Stomach (tissue), 9 donors: ENCODE measurements around the gene SCGB1C2. TPM values are rescaled to one million over a fixed set of nuclear protein-coding genes. Genes with fewer than 3 reads are reported as not detected.

Source experiments
- DNase-seq, 2 donors: peaks; one replicate each; pipeline versions ENCODE4 v3.0.0 to v3.0.0-alpha.2; 2013 to 2019
- H3K27ac ChIP-seq, 5 donors: fragments of 200-600 bp in 4 of 5; sonication (generic) in 4 of 5; one replicate each; pipeline ENCODE4 v1.5.1; 2013 to 2019; ENCODE audit warnings: mild to moderate bottlenecking in 1 of 5, moderate library complexity in 1 of 5
- H3K27me3 ChIP-seq, 3 donors: fragments of 200-600 bp; sonication (generic); one replicate each; pipeline ENCODE4 v1.5.1; 2017 to 2019; ENCODE audit warnings: mixed run types in 1 of 3
- H3K36me3 ChIP-seq, 4 donors: fragments of 200-600 bp; sonication (generic); 1 replicate in 3 of 4; 2 replicates in 1 of 4; pipeline ENCODE4 v1.5.1; 2016 to 2019
- H3K4me1 ChIP-seq, 4 donors: fragments of 200-600 bp; sonication (generic); one replicate each; pipeline ENCODE4 v1.5.1; 2016 to 2019
- H3K4me3 ChIP-seq, 4 donors: fragments of 200-600 bp; sonication (generic) in 3 of 4; one replicate each; pipeline ENCODE4 v1.5.1; 2016 to 2019; ENCODE audit warnings: mild to moderate bottlenecking in 1 of 4
- H3K9me3 ChIP-seq, 4 donors: fragments of 200-600 bp; sonication (generic); one replicate each; pipeline ENCODE4 v1.5.1; 2016 to 2019
- EP300 ChIP-seq: sonication (generic); formaldehyde crosslinking; IDR thresholded peaks from one replicate; pipeline ENCODE4 v1.6.1; 2017; ENCODE audit warnings: antibody characterized with exemption
- POLR2A ChIP-seq, 4 donors: fragments of 450-650 bp; IDR thresholded peaks; one replicate each; pipeline ENCODE4 v1.6.1; 2016; ENCODE audit warnings: antibody characterized with exemption in 4 of 4, control low read depth in 2 of 4, mild to moderate bottlenecking in 1 of 4, moderate library complexity in 1 of 4
- POLR2AphosphoS5 ChIP-seq, 3 donors: sonication (generic); formaldehyde crosslinking; IDR thresholded peaks; one replicate each; pipeline ENCODE4 v1.6.1; 2016; ENCODE audit warnings: antibody characterized with exemption in 3 of 3
- WGBS, 5 donors: extraction: QIAGEN DNeasy Blood & Tissue Kit in 3 of 5; methylation state at CpG; one replicate each; pipeline versions ENCODE4 v1.1.5 to v1.1.7; 2013 to 2018; 5-methylcytosine and 5-hydroxymethylcytosine counted together
- intact Hi-C: fragments of 100-400 bp; cut with DNase I; formaldehyde crosslinking; loops from one replicate; pipeline ENCODE4 v1.15.1; 2023; ENCODE audit warnings: low total_unique reads
- polyA plus RNA-seq, 3 donors: library from polyadenylated mRNA; stranded (reverse); fragments of 200-250 nt; gene quantifications; one replicate each; pipeline ENCODE4 v1.2.3, GENCODE V29; 2013
- total RNA-seq, 5 donors: library from RNA; depleted of rRNA; stranded (reverse); fragments of >200 nt; gene quantifications; one replicate each; pipeline versions ENCODE4 v1.1.0 to v1.2.3, GENCODE V29; 2014 to 2016
- TF ChIP-seq, protein P1 (sequence below), 7 experiments: fragments of 450-650 bp in 4 of 7; fragments of 200-600 bp in 3 of 7; sonication (generic) in 3 of 7; IDR thresholded peaks; one replicate each; pipeline ENCODE4 v1.5.1; 2016 to 2019; ENCODE audit warnings: antibody characterized with exemption in 7 of 7, control low read depth in 2 of 7, mild to moderate bottlenecking in 1 of 7
- donor health status: healthy with polysubstance abuse.
- donor health status: Bipolar disorder and iron deficiency.
- donor health status: healthy.

SCGB1C2 gene
- total and polyA plus RNA-seq, 8 donors, result not detected

DNA sequence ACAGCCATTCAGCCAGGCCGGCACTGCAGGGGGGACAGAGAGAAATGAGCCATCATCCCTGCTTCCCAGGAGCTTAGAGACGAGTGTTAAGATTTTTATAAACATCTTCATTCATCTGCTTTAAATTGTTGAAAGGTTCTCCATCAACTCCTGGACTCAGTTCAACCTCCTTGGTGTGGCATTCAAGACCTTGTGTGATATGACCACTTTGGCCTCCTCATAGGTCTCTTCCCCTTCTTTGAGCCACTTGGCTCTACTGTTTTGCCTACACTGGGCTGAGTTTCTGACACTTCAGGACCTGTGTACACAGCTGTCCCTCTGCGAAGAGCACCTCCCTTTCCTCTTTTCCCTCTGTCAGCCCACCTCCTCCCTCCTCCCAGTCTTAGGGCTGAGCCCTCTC is 39.8 kb downstream of the SCGB1C2 start:
- peaks cover 12 to 74% (median 23%) of the 10 kb centered on the region in 3 donors for H3K27me3 ChIP-seq
- WGBS, 5 donors, result 77 to 89% (median 86%) methylated on average over 3 of the region's 3 CpGs

DNA sequence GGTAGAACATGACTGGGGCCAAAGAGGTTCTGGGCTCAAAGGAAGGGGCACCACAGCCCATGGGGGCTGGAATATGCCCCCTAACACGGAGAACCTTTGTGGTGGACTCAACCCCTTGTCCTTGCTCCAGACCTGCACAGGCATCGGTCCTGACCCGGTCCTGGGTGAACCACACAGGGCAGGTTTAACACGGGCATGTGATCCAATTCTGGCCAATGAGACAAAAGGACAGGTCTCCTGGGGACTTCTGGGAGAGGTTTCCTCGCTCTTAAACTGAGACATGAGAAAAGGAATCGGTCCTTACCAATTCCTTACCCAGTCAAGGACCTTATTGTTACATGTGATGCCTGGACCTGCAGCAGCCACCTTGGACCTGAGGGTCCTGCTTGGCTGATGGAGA is 40.4 kb downstream of the SCGB1C2 start:
- WGBS, 5 donors, result 85 to 88% (median 87%) methylated on average over 5 to 6 of the region's 6 CpGs
- TF ChIP-seq, protein P1, sequence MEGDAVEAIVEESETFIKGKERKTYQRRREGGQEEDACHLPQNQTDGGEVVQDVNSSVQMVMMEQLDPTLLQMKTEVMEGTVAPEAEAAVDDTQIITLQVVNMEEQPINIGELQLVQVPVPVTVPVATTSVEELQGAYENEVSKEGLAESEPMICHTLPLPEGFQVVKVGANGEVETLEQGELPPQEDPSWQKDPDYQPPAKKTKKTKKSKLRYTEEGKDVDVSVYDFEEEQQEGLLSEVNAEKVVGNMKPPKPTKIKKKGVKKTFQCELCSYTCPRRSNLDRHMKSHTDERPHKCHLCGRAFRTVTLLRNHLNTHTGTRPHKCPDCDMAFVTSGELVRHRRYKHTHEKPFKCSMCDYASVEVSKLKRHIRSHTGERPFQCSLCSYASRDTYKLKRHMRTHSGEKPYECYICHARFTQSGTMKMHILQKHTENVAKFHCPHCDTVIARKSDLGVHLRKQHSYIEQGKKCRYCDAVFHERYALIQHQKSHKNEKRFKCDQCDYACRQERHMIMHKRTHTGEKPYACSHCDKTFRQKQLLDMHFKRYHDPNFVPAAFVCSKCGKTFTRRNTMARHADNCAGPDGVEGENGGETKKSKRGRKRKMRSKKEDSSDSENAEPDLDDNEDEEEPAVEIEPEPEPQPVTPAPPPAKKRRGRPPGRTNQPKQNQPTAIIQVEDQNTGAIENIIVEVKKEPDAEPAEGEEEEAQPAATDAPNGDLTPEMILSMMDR (IDR thresholded peaks at IDR 0.05), result no peak
- TF ChIP-seq POLR2A (IDR thresholded peaks at IDR 0.05) (no peak), POLR2AphosphoS5 (IDR thresholded peaks at IDR 0.05) (no peak), EP300 (no peak)
- Histone ChIP-seq H3K27ac (no peak overlapping the region), H3K4me1 (peaks cover 18 to 38% (median 35%) of the 10 kb centered on the region in 4 donors), H3K9me3 (no peaks in the 10 kb centered on the region), H3K36me3 (no peaks in the 10 kb centered on the region), H3K27me3 (peaks cover 12 to 74% (median 23%) of the 10 kb centered on the region in 3 donors), H3K4me3 (no peak overlapping the region)
- DNase-seq, result no peak
- intact Hi-C loops, result no loop called here

More for the DNA sequence above, 39.8 kb downstream of the SCGB1C2 start:
- Histone ChIP-seq H3K27ac (no peak overlapping the region), H3K4me3 (no peak overlapping the region), H3K9me3 (no peaks in the 10 kb centered on the region), H3K36me3 (no peaks in the 10 kb centered on the region), H3K4me1 (peaks cover 18 to 33% (median 30%) of the 10 kb centered on the region in 4 donors)
- intact Hi-C loops, result no loop called here
- no peak for DNase-seq
- TF ChIP-seq, protein P1 (IDR thresholded peaks at IDR 0.05), result no peak
- TF ChIP-seq POLR2AphosphoS5 (IDR thresholded peaks at IDR 0.05) (no peak), EP300 (no peak), POLR2A (IDR thresholded peaks at IDR 0.05) (no peak)

DNA sequence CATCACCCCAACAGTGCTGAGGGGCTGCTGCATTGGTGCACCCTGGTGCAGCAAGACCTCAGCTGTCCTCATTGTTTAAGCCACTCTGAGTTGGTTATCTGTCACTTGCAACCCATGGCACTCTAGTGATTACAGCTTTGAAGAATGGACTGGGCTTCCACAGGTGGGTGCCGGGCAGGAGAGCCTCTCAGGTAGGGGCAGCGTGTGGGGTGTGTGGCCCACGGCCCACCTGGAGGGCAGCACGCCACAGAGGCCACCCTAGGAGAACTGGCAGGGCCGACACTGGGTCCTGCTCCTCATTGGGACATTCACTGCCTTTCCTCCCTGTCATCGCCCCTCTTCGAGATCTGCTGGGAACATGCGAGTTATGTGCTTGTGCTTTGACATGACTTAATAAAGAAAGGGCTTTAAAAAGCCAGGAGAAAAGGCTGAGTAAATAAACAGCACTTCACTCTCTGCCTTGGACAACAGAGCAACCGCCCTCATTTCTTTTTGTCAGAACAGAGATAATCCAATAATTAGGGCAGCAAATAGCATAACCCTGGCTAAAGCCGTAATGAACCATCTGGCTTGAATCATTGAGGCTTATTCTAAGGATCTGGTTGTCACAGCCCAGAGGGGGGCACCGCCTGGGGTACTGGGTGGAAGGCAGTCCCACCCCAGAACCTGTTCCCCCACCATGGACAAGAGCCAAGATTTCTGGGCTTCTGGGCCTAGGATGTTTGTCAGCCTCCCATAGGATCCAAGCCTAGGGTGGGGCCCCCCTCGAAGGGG is 41.1 kb downstream of the SCGB1C2 start:
- Histone ChIP-seq H3K4me3 (peak overlapping the region in 1 of 4 donors; percentile 75), H3K27me3 (peaks cover 12 to 73% (median 23%) of the 10 kb centered on the region in 3 donors), H3K4me1 (peaks cover 18 to 44% (median 37%) of the 10 kb centered on the region in 4 donors), H3K27ac (peak overlapping the region in 1 of 5 donors; percentile 5), H3K9me3 (no peaks in the 10 kb centered on the region), H3K36me3 (no peaks in the 10 kb centered on the region)
- peak in 1 of 2 donors; percentile 57 for DNase-seq
- TF ChIP-seq POLR2A (IDR thresholded peaks at IDR 0.05), result no peak
- TF ChIP-seq, protein P1 (IDR thresholded peaks at IDR 0.05), result no peak
- TF ChIP-seq POLR2AphosphoS5 (IDR thresholded peaks at IDR 0.05), result no peak
- TF ChIP-seq EP300, result no peak
- WGBS, 5 donors, result 66 to 74% (median 73%) methylated on average over 12 of the region's 12 CpGs
- intact Hi-C loops, result no loop called here

DNA sequence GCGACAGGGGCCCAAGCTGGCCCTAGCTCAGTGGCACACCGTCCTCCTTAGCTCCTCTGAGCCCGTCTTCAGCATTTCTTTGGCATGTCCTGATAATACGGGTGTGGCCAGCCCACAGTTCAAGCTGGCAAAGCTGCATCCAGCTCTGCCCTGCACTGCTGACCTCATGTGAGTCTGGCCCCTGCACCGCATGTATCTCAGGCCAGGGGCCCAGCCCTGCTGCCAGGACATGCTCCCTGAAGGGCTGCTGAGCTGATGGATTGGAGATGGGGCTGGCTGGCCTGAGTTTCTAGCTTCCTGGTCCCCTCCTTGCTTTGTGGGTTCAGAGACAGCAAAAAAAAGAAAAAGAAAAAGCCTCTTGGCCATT is 41.7 kb downstream of the SCGB1C2 start:
- peaks cover 12 to 78% (median 23%) of the 10 kb centered on the region in 3 donors for H3K27me3 ChIP-seq
- H3K4me3 ChIP-seq, result peak overlapping the region in 2 of 4 donors; percentile 44 to 75
- peaks cover 18 to 44% (median 37%) of the 10 kb centered on the region in 4 donors for H3K4me1 ChIP-seq
- intact Hi-C loops, result no loop called here
- WGBS, 5 donors, result 34 to 57% (median 42%) methylated on average over 5 of the region's 5 CpGs
- peak in 1 of 2 donors; percentile 40 for DNase-seq
- no peaks in the 10 kb centered on the region for H3K36me3 ChIP-seq
- TF ChIP-seq EP300 (no peak), POLR2AphosphoS5 (IDR thresholded peaks at IDR 0.05) (no peak), POLR2A (IDR thresholded peaks at IDR 0.05) (no peak)
- TF ChIP-seq, protein P1 (IDR thresholded peaks at IDR 0.05), result no peak
- peak overlapping the region in 1 of 5 donors; percentile 70 for H3K27ac ChIP-seq
- H3K9me3 ChIP-seq, result no peaks in the 10 kb centered on the region
